ENCODE measurements around the gene SENP6.
"Not testable (repeated sequence)": the region's sequence is repeated elsewhere in the genome, so short reads cannot be mapped to it uniquely, and the experiment has no call there.

The SENP6 gene

GRCh38 chr6:75656479-75656878 is 54.8 kb downstream of the SENP6 start:
- no peak for DNase-seq (ENCODE audit: low read depth in 1 of 2, low spot score in 1 of 2)

- no peak for DNase-seq (ENCODE audit: low read depth in 1 of 2, low spot score in 1 of 2)
Observed at GRCh38 chr6:75657327-75657726, 55.6 kb downstream of the SENP6 start.

DNA sequence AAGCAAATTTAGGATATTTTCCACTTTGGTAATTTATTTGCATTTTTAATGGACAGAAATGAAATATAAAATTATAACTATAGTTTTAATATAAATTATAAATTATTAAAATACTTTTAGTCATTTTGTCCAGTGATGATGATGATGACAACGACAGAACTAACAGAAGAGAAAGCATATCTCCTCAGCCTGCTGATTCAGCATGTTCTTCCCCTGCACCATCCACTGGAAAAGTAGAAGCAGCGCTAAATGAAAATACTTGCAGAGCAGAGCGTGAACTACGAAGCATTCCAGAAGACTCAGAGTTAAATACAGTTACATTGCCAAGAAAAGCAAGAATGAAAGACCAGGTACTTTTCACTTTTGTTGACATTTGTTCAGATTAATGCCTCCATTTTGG is 64.9 kb downstream of the SENP6 start:
- no peak for DNase-seq (ENCODE audit: low read depth in 1 of 2, low spot score in 1 of 2)

GRCh38 chr6:75673884-75674283 is 72.2 kb downstream of the SENP6 start:
- no peak for DNase-seq (ENCODE audit: low read depth in 1 of 2, low spot score in 1 of 2)

DNA sequence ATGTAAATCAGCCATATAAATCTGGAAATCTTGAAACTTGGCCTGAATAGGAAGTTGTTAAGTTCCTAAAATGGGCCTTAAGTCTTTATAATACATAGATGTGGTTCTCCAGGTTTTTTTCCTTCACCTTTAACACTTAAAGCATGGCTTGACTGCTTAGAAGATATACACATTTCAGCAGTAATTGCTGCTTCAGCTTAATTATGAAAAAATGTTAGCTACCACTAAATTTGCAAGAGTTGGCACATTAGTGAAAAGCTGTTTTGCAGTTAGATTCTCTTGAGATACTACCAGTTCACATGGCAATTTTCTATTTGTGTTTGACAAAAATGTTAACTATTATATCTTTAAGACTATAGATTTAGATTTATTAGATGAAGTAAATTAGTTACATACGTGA is 74.7 kb downstream of the SENP6 start:
- no peak for DNase-seq (ENCODE audit: low read depth in 1 of 2, low spot score in 1 of 2)

GRCh38 chr6:75682548-75682947 is 80.9 kb downstream of the SENP6 start:
- not testable (repeated sequence) for DNase-seq (ENCODE audit: low read depth in 1 of 2, low spot score in 1 of 2)

GRCh38 chr6:75683005-75683404 is 81.3 kb downstream of the SENP6 start:
- not testable (repeated sequence) for DNase-seq (ENCODE audit: low read depth in 1 of 2, low spot score in 1 of 2)

GRCh38 chr6:75687535-75687934 is 85.9 kb downstream of the SENP6 start:
- DNase-seq (ENCODE audit: low read depth in 1 of 2, low spot score in 1 of 2): not testable (repeated sequence)

GRCh38 chr6:75687937-75688336 is 86.3 kb downstream of the SENP6 start:
- not testable (repeated sequence) for DNase-seq (ENCODE audit: low read depth in 1 of 2, low spot score in 1 of 2)

GRCh38 chr6:75689576-75689975 is 87.9 kb downstream of the SENP6 start:
- DNase-seq (ENCODE audit: low read depth in 1 of 2, low spot score in 1 of 2): no peak

GRCh38 chr6:75691012-75691411 is 89.3 kb downstream of the SENP6 start:
- no peak for DNase-seq (ENCODE audit: low read depth in 1 of 2, low spot score in 1 of 2)

- DNase-seq (ENCODE audit: low read depth in 1 of 2, low spot score in 1 of 2): no peak
Observed at GRCh38 chr6:75693534-75693933, 91.9 kb downstream of the SENP6 start.

DNA sequence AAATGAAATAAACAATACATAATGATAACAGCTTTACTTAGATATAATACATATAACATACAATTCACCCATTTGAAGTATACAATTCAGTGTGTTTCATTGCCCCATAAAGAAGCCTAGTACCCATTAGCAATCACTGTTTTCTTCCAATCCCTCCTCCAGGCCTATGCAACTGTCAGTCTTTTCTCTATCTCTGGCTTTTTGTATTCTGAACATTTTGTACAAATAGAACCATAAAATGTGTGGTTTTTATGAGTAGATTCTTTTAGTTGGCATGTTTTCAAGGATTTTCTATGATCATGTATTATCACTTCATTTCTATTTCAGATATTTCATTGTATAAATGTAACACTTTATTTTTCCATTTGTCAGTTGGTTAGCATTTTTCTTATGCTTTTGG is 92.7 kb downstream of the SENP6 start:
- no peak for DNase-seq (ENCODE audit: low read depth in 1 of 2, low spot score in 1 of 2)

DNA sequence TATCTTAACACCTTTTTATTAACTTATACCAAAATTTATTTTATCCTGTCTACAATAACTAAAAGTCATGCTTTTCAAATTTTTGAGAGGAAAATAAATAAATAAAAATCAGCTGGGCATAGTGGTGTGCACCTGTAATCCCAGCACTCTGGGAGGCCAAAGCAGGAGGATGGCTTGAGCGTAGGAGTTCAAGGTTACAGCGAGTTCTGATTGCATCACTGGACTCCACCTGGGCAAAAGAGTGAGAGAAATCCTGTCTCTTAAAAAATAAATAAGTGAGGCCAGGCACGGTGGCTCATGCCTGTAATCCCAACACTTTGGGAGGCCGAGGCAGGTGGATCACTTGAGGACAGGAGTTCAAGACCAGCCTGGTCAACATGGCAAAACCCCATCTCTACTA is 106.7 kb downstream of the SENP6 start:
- DNase-seq (ENCODE audit: low read depth in 1 of 2, low spot score in 1 of 2): not testable (repeated sequence)

DNA sequence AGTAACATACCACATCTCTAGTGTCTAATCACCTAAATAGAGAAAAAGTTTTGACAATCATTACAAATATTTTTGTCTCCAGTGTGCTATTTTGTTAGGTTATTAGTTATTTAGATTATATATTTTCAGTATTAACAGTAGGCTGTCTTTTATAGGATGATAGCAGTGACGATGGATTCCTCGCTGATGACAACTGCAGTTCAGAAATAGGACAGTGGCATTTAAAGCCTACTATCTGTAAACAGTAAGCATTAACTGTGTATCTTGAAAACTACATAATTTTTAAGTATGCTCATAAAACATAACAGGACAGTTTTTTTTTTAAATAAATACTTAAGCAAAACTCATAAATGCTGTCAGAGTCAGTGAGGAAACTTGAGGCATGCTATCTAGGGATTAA is 109.5 kb downstream of the SENP6 start:
- DNase-seq (ENCODE audit: low read depth in 1 of 2, low spot score in 1 of 2): no peak

DNA sequence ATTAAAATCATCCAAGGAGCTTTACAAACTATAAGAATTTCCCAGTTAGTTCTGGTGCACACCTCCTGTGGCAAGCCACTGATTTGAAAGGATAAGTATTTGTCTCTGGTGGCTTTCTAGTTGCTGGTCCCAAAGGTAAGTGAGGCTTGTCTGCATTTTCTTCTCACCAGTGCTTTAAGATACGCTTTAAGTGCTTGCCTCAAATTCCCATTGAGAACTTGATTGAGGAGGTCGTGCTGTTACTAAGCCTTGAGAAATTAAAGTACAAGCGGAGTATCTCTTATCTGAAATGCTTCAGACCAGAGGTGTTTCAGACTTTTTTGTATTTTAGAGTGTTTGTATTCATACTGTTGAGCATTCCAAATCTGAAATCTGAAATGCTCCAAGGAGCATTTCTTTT is 117.5 kb downstream of the SENP6 start:
- DNase-seq (ENCODE audit: low read depth in 1 of 2, low spot score in 1 of 2): no peak

DNA sequence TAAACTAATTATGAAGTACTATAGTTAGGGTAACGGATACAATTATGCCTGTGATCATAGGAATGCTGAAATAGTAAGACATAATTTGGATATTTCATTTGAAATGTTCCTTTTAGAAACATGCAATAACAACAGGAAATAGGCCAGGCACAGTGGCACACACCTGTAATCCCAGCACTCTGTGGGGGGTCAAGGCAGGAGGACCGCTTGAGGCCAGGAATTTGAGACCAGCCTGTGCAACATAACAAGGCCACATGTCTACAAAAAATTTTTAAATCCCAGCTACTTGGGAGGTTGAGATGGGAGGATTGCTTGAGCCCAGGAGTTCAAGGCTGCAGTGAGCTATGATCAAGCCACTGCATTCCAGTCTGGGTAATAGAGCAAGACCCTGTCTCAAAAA is 121.7 kb downstream of the SENP6 start:
- no peak for DNase-seq (ENCODE audit: low read depth in 1 of 2, low spot score in 1 of 2)

DNA sequence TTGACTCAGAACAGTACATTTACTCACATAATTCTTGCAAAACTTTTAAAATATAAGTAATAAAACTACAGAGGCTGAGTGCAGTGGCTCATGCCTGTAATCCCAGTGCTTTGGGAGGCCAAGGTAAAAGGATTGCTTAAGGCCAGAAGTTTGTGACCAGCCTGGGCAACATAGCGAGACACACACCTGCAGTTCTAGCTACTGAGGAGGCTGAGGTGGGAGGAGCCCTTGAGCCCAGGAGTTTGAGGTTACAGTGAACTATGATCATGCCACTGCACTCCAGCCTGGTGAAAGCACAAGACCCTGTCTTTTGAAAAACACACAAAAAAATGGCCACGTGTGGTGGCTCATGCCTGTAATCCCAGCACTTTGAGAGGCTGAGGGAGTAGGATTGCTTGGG is 125.5 kb downstream of the SENP6 start:
- DNase-seq (ENCODE audit: low read depth in 1 of 2, low spot score in 1 of 2): no peak

- DNase-seq (ENCODE audit: low read depth in 1 of 2, low spot score in 1 of 2): not testable (repeated sequence)
Observed at GRCh38 chr6:75731029-75731428, 129.3 kb downstream of the SENP6 start.

DNA sequence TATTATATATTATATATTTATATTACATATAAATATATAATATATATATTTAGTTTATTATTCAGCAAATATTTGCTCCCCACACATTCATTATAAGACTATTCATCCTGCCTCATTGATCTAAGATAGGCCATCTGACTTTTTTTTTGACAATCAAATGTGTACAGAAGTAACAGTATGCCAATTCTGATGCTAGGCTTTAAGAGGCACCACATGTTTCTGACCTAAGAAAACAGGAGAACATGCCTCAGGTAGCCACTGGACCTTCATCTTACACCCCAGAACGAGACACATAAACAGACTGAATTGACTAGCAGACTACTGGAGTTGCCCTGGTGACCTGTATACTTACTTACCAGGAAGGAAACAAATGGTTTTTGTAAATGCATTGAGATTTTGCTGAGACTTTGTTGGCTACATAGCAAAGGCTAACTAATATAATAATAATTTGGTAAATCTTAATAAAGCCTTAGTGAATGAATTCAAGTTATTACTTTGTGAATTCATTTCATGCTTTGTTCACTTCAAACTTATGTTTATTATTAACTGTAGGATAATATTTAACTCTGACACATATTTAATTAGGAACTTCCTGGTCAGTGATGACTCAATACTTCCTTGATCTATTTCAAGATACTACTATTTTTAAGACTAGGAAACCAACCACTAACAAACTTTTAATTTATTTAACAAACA is 134.0 kb downstream of the SENP6 start:
- no peak for DNase-seq (ENCODE audit: low read depth in 1 of 2, low spot score in 1 of 2)

GRCh38 chr6:75743971-75744370 is 142.3 kb downstream of the SENP6 start:
- DNase-seq (ENCODE audit: low read depth in 1 of 2, low spot score in 1 of 2): no peak

- DNase-seq (ENCODE audit: low read depth in 1 of 2, low spot score in 1 of 2): no peak
Observed at GRCh38 chr6:75745404-75745803, 143.7 kb downstream of the SENP6 start.

GRCh38 chr6:75746221-75746620 is 144.5 kb downstream of the SENP6 start:
- no peak for DNase-seq (ENCODE audit: low read depth in 1 of 2, low spot score in 1 of 2)
